ENCODE results near the gene C19orf47. TPM values are rescaled to one million over a fixed set of nuclear protein-coding genes. Genes with fewer than 3 reads are reported as not detected.

Gene C19orf47
- total RNA-seq, 2 experiments from 2014 or later: 25.9 to 32.4 TPM

DNA sequence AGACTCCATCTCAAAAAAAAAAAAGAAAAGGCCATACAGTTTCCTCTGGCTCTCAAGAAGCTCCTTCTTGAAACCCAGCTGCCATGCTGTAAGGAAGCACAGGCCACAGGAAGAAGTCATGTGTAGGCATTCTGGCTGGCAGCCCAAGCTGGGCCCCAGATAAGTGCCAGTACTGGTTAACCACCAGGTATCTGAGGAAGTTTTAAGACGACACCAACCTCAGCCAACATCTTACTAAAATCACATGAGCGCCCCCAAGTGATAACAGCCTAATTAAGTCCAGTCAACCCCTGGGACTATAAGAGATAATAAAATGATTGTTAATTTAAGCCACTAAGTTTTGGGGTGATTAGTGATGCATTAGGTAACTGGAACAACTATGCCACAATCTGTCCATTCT lies 35.7 kb downstream of the C19orf47 start:
- no peak for ATAC-seq
- H3K9me3 Mint-ChIP-seq (ENCODE audit: low read depth): no peaks in the 10 kb centered on the region
- H3K4me1 Mint-ChIP-seq: peaks cover 11% of the 10 kb centered on the region
- no peak for DNase-seq
- no peaks in the 10 kb centered on the region for H3K27me3 Mint-ChIP-seq
- no peak overlapping the region for H3K27ac Mint-ChIP-seq
- H3K36me3 Mint-ChIP-seq: peaks cover 3% of the 10 kb centered on the region
- H3K4me3 Mint-ChIP-seq: no peak overlapping the region
- CTCF ChIA-PET: no interaction called here

DNA sequence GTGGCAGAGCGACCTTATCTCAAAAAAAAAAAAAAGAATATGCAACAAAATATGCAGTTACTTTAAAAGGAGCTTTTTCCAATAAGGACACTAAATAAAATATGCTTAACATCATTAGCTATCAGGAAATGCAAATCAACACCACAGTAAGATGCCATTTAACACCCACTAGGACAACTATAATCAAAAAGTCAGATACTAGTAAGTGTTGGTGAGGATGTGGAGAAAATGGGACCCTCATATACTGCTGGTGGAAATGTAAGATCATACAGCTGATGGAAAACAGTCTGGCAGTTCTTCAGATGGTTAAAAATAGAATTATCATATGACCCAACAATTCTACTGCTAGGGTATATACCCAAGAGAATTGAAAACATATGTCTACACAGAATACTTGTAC lies 38.5 kb downstream of the C19orf47 start:
- no peak overlapping the region for H3K27ac Mint-ChIP-seq
- CTCF ChIA-PET: interaction anchor here (0.9 to 1.0 kb wide), 2 partner anchors 154 to 325 kb away, joined by 3 to 4 read pairs; no protein-coding TSS in a partner anchor
- DNase-seq (no peak), ATAC-seq (no peak)
- no peaks in the 10 kb centered on the region for H3K9me3 Mint-ChIP-seq (ENCODE audit: low read depth)
- no peaks in the 10 kb centered on the region for H3K27me3 Mint-ChIP-seq
- H3K4me3 Mint-ChIP-seq: no peak overlapping the region
- peaks cover 13% of the 10 kb centered on the region for H3K4me1 Mint-ChIP-seq
- no peaks in the 10 kb centered on the region for H3K36me3 Mint-ChIP-seq

DNA sequence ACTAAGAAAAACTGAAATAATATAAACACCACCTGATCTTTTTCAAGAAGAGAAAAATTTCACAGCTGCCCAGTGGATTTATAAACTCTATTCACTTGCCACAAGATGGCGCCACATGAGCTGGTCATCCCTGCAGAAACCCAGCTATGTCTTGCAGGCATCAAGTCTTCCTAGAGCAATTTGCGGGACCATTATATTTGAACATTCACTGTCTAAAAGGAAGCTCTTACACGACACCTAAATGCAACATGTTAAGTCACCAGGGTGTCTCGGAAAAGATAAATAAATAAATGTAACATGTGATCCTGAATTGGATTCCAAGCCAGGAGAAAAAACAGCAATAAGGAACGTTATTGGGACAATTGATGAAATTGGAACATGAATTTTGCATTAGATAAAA lies 42.8 kb downstream of the C19orf47 start:
- CTCF ChIA-PET: interaction anchor here (0.6 to 4.1 kb wide), 60 partner anchors 9 to 1022 kb away, joined by 3 to 38 read pairs (median 4); partner anchors contain the start of genes AKT2, BLVRB, C19orf47 and LTBP4
- ATAC-seq: peak; percentile 76
- no peaks in the 10 kb centered on the region for H3K27me3 Mint-ChIP-seq
- H3K4me3 Mint-ChIP-seq: no peak overlapping the region
- no peak overlapping the region for H3K27ac Mint-ChIP-seq
- no peaks in the 10 kb centered on the region for H3K9me3 Mint-ChIP-seq (ENCODE audit: low read depth)
- no peaks in the 10 kb centered on the region for H3K36me3 Mint-ChIP-seq
- peak; percentile 87 for DNase-seq
- H3K4me1 Mint-ChIP-seq: peaks cover 4% of the 10 kb centered on the region

DNA sequence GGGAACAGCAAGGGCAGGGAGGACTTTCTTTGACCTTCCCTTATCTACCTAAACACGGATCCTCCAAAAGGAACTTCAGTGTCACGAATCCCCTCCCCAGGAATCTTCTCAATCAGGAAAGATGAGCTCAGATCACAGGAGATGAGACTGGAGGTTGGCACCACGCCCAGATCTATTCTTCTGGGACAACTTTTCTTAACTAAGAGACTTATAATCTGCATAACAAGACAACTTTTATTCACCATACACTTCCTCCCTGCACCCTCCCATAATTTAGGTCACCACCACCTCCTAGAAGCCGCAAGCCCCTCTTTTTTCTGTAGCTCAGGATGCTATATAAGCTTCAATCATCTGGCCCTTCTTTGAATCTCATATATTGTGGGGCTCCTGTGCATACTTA lies 43.9 kb downstream of the C19orf47 start:
- Mint-ChIP-seq H3K4me1 (peaks cover 4% of the 10 kb centered on the region), H3K9me3 (ENCODE audit: low read depth) (no peaks in the 10 kb centered on the region), H3K27me3 (no peaks in the 10 kb centered on the region), H3K36me3 (no peaks in the 10 kb centered on the region), H3K27ac (no peak overlapping the region), H3K4me3 (no peak overlapping the region)
- DNase-seq: no peak
- CTCF ChIA-PET: interaction anchor here (1.3 to 4.1 kb wide), 13 partner anchors 18 to 330 kb away, joined by 3 to 38 read pairs (median 5); partner anchors contain the start of genes AKT2, BLVRB, C19orf47 and LTBP4
- ATAC-seq: no peak

DNA sequence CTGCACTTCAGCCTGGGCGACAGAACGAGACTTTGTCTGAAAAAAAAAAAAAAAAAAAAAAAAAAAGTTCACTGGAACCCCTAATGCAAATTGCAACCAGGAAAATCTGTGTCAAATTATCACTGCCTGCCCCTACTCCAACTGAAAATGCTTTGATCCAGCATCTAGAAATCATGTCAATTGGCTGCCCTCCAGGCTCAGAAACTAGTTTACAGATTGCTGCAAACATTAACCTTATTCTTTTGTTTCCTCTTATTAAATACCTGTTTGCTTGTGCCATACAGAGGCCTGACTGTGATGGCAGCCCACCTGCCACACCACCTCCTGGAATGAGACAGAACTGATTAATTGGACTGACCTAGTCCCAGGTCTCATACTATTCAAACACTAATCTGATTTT lies 44.4 kb downstream of the C19orf47 start:
- H3K27ac Mint-ChIP-seq: no peak overlapping the region
- DNase-seq: no peak
- no peaks in the 10 kb centered on the region for H3K9me3 Mint-ChIP-seq (ENCODE audit: low read depth)
- peaks cover 4% of the 10 kb centered on the region for H3K4me1 Mint-ChIP-seq
- no peaks in the 10 kb centered on the region for H3K27me3 Mint-ChIP-seq
- CTCF ChIA-PET: interaction anchor here (1.4 to 2.2 kb wide), 4 partner anchors 27 to 330 kb away, joined by 4 to 27 read pairs (median 16); partner anchors contain the start of genes BLVRB and SPTBN4
- ATAC-seq: no peak
- H3K4me3 Mint-ChIP-seq: no peak overlapping the region
- no peaks in the 10 kb centered on the region for H3K36me3 Mint-ChIP-seq

DNA sequence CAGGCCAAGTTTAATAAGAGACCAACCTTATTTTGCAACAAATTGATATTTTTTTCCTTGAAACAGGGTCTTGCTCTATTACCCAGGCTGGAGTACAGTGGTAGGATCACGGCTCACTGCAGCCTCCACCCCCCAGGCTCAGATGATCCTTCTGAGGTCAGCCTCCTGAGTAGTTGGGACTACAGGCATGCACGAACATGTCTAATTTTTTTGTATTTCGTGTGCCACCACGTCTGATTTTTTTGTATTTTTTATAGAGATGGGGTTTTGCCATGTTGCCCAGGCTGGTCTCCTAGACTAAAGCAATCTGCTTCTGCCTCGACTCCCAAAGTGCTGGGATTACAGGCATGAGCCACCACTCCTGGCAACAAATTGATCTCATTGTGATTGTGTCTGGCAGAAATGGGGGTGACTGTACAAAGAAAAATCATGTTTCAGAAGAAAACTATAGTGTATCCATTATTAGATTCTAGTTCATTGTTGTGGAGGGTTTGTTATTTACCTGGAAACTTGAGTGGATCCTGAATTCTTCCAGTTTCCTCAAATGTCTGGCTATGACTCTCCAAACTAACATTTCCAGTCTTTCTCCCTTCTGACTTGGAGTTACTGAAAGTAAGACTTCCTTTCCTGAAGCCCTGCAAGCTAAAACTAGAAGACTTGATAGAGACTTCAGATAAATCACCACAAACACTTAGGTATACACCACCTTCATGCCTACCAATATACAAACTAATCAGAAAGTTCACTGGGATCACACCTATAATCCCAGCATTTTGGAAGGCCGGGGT lies 45.8 kb downstream of the C19orf47 start:
- no peak for DNase-seq
- H3K9me3 Mint-ChIP-seq (ENCODE audit: low read depth): no peaks in the 10 kb centered on the region
- CTCF ChIA-PET: interaction anchor here (0.7 kb wide), 1 partner anchor 34 kb away, joined by 3 read pairs; no protein-coding TSS in a partner anchor
- H3K27ac Mint-ChIP-seq: no peak overlapping the region
- H3K27me3 Mint-ChIP-seq: no peaks in the 10 kb centered on the region
- ATAC-seq: no peak
- no peaks in the 10 kb centered on the region for H3K36me3 Mint-ChIP-seq
- peaks cover 2% of the 10 kb centered on the region for H3K4me1 Mint-ChIP-seq
- H3K4me3 Mint-ChIP-seq: no peak overlapping the region

DNA sequence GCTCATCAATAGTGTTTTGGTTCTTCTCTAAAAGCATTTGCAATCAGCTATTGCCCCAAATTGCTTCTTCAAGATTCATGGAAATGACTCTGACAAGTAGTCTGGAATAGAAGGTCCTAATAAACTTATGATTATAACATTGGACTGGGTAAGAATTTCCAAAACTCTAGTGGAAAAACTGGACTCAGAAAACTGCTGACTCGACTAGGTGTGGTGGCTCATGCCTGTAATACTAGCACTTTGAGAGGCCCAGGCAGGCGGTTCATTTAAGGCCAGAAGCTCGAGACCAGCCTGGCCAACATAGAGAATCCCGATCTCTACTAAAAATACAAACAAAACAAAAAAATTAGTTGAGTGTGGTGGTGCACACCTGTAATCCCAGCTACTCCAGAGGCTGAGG lies 47.5 kb downstream of the C19orf47 start:
- H3K9me3 Mint-ChIP-seq (ENCODE audit: low read depth): no peaks in the 10 kb centered on the region
- CTCF ChIA-PET: interaction anchor here (0.8 kb wide), 1 partner anchor 19 kb away, joined by 3 read pairs; no protein-coding TSS in a partner anchor
- H3K36me3 Mint-ChIP-seq: no peaks in the 10 kb centered on the region
- peaks cover 2% of the 10 kb centered on the region for H3K4me1 Mint-ChIP-seq
- ATAC-seq (no peak), DNase-seq (no peak)
- H3K27ac Mint-ChIP-seq: no peak overlapping the region
- H3K4me3 Mint-ChIP-seq: no peak overlapping the region
- H3K27me3 Mint-ChIP-seq: no peaks in the 10 kb centered on the region

DNA sequence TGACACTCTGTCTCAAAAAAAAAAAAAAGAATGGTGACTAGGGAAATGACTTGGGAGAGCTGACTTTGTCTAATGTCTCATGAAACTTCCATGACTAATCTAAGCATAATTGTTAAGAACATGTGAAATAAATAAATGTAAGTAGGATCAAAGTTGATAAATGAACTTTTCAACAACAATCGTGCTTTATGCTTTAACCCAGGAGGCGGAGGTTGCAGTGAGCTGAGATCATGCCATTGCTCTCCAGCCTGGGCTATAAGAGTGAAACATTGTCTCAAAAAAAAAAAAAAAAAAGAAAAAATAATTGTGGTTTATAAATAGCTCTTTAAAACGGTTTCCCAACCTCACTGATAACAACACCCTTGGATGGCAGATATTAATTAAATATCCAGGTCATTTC lies 50.2 kb downstream of the C19orf47 start:
- Mint-ChIP-seq H3K36me3 (no peaks in the 10 kb centered on the region), H3K9me3 (ENCODE audit: low read depth) (no peaks in the 10 kb centered on the region), H3K4me3 (no peak overlapping the region), H3K27ac (no peak overlapping the region), H3K27me3 (no peaks in the 10 kb centered on the region), H3K4me1 (no peaks in the 10 kb centered on the region)
- DNase-seq (no peak), ATAC-seq (no peak)
- CTCF ChIA-PET: no interaction called here

DNA sequence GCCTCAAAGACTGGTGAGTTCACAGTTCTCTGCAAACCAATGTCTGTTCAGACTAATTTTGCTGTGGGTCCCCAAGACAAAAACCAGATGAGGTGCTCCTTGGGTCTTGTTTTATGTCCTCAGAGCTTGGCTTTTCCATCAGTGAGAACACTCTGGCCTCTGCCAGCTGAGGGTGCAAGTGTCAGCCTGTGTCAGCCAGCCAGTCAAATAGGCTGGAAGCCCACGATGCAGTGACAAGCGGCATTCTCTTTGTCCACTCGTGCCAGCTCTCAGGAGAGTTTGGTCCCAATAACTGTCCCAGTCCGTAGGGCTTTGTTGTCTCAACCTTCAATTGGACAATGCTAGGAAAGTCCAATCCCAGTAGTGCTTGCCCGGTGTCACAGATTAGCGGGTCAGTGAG lies 53.6 kb downstream of the C19orf47 start:
- CTCF ChIA-PET: interaction anchor here (1.0 to 1.6 kb wide), 2 partner anchors 11 kb away, joined by 4 to 5 read pairs; no protein-coding TSS in a partner anchor
- H3K4me1 Mint-ChIP-seq: no peaks in the 10 kb centered on the region
- no peaks in the 10 kb centered on the region for H3K36me3 Mint-ChIP-seq
- H3K27me3 Mint-ChIP-seq: no peaks in the 10 kb centered on the region
- no peak for DNase-seq
- ATAC-seq: no peak
- no peak overlapping the region for H3K27ac Mint-ChIP-seq
- H3K9me3 Mint-ChIP-seq (ENCODE audit: low read depth): no peaks in the 10 kb centered on the region
- no peak overlapping the region for H3K4me3 Mint-ChIP-seq

DNA sequence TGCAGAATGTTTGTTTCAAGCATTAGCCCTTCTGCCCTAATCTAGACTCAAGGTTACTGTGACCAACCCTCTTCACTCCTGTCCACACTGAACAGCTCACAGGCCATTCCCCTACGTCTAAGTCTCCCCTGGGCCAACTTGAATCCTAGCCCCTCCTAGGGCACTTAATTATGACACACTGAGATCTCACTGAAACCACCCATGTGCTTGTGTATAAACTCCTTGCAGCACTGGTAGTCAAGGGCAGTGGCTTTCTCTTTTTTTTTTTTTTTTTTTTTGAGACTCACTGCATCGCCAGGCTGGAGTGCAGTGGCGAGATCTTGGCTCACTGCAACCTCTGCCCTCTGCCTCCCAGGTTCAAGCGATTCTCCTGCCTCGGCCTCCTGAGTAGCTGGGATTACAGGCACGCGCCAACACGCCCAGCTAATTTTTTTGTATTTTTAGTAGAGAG lies 61.2 kb downstream of the C19orf47 start:
- CTCF ChIA-PET: interaction anchor here (1.0 to 2.8 kb wide), 3 partner anchors 18 to 348 kb away, joined by 3 to 13 read pairs (median 10); no protein-coding TSS in a partner anchor
- no peak overlapping the region for H3K4me3 Mint-ChIP-seq
- no peaks in the 10 kb centered on the region for H3K9me3 Mint-ChIP-seq (ENCODE audit: low read depth)
- no peak for DNase-seq
- H3K27me3 Mint-ChIP-seq: no peaks in the 10 kb centered on the region
- ATAC-seq: no peak
- H3K4me1 Mint-ChIP-seq: peaks cover 35% of the 10 kb centered on the region
- peak overlapping the region; percentile 78 for H3K27ac Mint-ChIP-seq
- H3K36me3 Mint-ChIP-seq: no peaks in the 10 kb centered on the region

DNA sequence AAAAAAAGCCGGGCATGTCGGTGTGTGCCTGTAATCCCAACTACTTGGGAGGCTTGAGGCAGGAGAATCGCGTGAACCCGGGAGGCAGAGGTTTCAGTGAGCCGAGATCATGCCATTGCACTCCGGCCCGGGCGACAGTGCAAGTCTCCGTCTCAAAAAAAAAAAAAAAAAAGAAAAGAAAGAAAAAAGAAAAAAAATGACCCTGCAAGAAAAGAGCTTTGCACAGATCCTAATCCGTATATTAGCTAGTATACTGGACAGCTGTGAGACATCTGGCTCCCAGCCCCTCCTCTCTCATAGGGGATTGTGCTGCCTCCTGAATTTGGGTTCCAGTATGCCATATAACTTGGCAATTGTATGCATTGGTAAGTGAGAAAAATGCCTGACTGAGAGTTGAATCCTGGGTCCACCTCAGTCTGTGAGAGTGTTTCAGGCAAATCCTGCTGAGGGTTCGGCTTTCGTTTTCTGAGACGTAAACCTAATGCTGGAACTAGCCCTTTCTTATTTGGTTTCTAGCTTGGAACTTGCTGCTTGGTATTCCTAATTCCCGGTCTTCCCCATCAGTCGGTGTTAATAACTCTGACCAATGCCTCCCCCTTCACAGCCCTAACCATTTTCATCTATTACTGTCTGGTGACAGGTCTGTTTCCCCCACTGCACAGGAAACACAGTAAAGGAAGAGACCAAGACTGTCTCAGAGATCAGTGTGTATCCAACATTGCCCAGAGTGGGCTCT lies 61.8 kb downstream of the C19orf47 start:
- H3K36me3 Mint-ChIP-seq: no peaks in the 10 kb centered on the region
- peak overlapping the region; percentile 86 for H3K4me3 Mint-ChIP-seq
- DNase-seq (no peak), ATAC-seq (no peak)
- H3K9me3 Mint-ChIP-seq (ENCODE audit: low read depth): no peaks in the 10 kb centered on the region
- H3K4me1 Mint-ChIP-seq: peaks cover 39% of the 10 kb centered on the region
- H3K27me3 Mint-ChIP-seq: no peaks in the 10 kb centered on the region
- CTCF ChIA-PET: interaction anchor here (1.0 to 2.8 kb wide), 5 partner anchors 19 to 349 kb away, joined by 3 to 13 read pairs (median 4); no protein-coding TSS in a partner anchor
- H3K27ac Mint-ChIP-seq: peak overlapping the region; percentile 99

DNA sequence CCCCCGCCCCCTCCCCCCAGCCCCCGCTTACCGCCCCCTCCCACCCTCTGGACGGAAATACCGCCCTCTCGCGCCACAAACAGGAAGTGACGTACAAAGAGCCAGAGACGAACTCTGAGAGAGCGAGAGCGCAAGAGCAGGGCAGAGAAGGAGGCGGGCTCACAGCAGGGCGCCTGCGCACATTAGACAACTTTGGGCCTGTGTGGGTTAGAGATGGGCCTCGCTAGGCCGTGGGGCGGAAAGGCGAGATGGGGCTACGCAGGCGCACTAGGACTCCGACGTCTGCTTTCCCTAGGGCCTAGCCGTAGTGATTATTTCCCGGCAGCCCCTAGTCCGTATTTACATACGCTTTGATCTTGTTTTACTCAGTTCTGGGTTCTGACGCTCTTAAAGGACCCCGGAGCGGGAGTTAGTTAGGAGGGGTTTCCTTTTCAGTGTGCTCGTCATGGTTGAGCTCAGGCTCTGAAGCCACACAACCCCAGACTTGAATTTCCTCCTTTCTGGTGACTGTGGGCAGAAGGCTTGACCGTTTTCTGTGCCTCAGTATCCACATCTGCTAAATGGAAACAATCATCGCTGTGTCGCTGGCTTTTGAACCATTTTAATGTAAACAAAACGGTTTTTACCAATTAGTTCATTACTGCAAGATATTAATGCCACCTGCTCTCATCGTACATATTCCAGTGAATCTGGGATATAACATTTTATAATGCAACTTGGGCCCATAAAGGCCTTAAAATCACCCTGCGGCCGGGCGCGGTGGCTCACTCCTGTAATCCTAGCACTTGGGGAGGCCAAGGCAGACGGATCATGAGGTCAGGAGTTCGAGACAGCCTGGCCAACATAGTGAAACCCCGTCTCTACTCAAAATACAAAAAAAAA lies 62.6 kb downstream of the C19orf47 start:
- peak overlapping the region; percentile 86 for H3K4me3 Mint-ChIP-seq
- ATAC-seq: peak; percentile 92
- CTCF ChIA-PET: interaction anchor here (1.1 to 2.8 kb wide), 7 partner anchors 10 to 349 kb away, joined by 3 to 13 read pairs (median 4); no protein-coding TSS in a partner anchor
- peak overlapping the region; percentile 99 for H3K27ac Mint-ChIP-seq
- no peaks in the 10 kb centered on the region for H3K36me3 Mint-ChIP-seq
- H3K4me1 Mint-ChIP-seq: peaks cover 43% of the 10 kb centered on the region
- peak; percentile 99 for DNase-seq
- no peaks in the 10 kb centered on the region for H3K27me3 Mint-ChIP-seq
- H3K9me3 Mint-ChIP-seq (ENCODE audit: low read depth): no peaks in the 10 kb centered on the region

Data from activated CD8-positive, alpha-beta memory T cell treated with anti-CD3 and anti-CD28 coated beads, Interleukin-2, amount 10 ng/mL, durations not matched to agents 7 days and 5 days (primary cell).